GM21528 (cell line): ENCODE results near the gene C1GALT1C1L.
"Not testable (repeated sequence)": the region's sequence is repeated elsewhere in the genome, so short reads cannot be mapped to it uniquely, and the experiment has no call there.

Experiments used
- ATAC-seq: cut with Tn5 transposase; IDR thresholded peaks from one replicate; pipeline ENCODE4 v1.9.1; 2021; ENCODE audit warnings: mild to moderate bottlenecking, moderate library complexity; ENCODE audit not compliant: unreplicated experiment, low FRiP score

Gene C1GALT1C1L

GRCh38 chr2:43676322-43677050 lies at the start of gene C1GALT1C1L:
C1GALT1C1L (minus strand) TSS chr2:43676429; CDS start chr2:43676322, 107 bp downstream.
- no peak for ATAC-seq

GRCh38 chr2:43725711-43726246 lies 49.5 kb upstream of the C1GALT1C1L start:
- ATAC-seq = no peak

GRCh38 chr2:43724728-43725526 lies 48.7 kb upstream of the C1GALT1C1L start:
- ATAC-seq = no peak

GRCh38 chr2:43718530-43719124 lies 42.4 kb upstream of the C1GALT1C1L start:
- ATAC-seq = no peak

- no peak for ATAC-seq
Measured at GRCh38 chr2:43717322-43717721, 41.1 kb upstream of the C1GALT1C1L start.

DNA sequence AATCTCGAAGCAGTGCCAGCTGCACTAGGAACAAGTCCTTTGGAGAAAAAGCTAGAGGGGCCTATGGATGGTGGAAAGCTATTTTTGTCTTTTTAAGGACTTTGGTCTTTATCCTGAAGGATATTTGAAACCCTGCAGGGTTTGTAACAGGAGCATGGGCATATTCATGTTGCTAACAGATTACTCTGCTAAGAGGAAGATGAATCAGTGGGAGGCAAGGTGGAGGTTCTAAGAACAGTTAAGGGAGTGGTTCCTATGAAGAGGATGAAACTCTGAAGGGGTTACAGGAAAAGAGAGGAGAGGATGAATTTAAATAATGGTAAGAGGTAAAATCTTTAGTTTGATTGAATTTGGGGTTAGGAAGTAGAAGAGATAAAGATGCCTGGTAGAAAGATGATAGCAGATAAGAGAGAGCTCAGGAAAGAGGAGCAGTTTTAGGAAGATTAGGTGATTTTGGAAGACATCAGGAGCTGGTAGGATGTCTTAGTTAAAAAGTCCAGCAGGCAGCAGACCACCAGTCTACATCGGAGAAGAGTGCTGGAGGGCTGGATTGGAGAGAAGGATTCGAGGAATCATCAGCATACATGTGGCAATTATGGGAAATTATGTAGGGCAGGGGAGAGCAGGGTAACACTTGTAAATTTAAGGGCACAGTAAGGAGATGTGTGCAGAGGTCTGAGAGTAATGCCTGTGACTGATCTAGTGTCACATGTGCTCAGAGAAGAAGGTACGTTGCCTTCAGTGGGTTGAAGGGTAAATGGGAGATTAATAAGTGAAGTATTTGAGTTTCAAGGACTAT lies 39.3 kb upstream of the C1GALT1C1L start:
- no peak for ATAC-seq

DNA sequence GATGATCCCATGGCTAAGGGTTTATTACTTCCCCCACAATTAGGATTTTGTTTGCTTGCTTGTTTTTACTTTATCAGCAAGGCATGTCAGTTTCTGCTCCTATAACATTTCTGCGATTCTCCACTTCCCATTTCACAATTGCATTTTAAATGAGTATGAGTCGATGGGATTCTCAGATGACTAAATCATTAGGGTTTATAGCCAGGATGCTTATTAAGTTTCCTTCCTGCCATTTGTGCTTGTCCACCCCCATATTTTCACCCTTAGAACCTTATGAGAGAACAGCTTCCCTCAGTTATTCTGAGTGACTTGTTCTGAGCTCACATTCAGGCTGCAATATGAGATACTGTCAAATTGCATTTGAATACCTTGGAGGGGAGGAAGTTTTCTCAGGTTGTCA lies 37.9 kb upstream of the C1GALT1C1L start:
- ATAC-seq = no peak

DNA sequence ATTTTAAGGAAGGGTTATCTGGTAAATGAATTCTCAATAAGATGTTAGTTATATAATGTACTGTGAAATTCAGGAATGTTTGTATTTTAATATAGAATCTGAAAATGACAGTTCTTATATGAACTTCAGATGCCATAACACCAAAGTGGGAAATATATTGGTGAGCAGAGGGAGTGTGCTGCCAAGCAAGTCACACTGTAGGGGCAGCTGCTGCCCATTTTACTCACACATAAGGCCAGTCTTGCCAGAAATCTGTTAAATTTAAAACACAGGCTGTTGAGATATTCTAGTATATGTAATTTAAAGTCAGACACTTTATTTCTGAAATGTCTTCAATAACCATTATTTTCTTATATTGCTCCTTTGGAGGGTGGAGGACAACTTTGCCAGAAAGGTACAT lies 34.6 kb upstream of the C1GALT1C1L start:
- ATAC-seq = no peak

GRCh38 chr2:43708891-43709290 lies 32.7 kb upstream of the C1GALT1C1L start:
- no peak for ATAC-seq

DNA sequence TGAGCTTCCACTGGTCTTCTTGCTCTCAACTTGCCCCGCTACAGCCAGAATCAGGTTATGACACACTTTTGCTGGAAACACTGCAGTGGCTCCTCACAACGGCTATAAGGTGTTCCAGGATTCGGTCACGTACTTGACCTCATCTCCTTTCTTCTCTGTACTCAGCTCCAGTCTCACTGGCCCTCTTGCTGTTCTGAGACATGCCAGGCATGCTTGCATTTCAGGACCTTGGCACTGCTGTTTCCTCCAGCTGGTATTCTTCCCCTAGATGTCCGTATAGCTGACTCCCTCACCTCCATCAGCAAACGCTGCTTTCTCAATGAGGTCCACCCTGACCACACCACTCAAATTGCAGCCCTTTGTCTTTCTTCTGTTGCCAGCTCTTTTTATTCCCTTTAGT lies 31.9 kb upstream of the C1GALT1C1L start:
- no peak for ATAC-seq

DNA sequence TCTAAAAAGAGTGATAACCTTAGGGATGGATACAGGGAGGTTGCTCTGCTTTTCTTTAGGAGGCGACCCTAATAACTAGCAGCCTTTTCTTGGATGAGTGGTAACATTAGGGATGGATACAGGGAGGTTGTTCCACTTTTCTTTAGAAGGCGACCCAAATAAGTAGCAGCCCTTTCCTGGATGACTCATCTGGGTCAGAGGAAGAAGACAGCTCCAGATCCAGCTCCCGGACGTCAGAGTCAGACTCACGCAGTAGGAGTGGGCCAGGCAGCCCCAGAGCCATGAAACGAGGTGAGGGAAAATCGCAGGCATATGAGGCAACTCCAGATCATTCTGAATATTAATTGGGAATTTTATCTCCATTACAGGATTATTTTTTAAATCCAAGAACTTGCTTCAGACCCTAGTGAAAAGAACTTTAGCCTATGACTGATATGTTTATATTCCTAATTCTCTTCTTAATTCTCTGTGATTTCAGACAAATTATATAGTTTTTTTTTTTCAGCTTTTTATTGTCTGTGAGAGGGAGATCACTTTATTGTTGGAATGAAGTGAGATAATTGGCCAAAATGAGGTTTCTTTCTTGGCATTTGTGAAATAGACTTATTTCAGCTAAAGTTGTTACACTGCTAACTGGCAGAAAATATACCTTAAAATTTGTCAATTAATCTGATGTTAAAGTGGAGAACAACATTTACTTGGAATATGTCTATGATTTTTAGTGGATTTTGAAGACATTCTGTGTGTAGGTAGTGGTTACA lies 31.2 kb upstream of the C1GALT1C1L start:
- no peak for ATAC-seq

DNA sequence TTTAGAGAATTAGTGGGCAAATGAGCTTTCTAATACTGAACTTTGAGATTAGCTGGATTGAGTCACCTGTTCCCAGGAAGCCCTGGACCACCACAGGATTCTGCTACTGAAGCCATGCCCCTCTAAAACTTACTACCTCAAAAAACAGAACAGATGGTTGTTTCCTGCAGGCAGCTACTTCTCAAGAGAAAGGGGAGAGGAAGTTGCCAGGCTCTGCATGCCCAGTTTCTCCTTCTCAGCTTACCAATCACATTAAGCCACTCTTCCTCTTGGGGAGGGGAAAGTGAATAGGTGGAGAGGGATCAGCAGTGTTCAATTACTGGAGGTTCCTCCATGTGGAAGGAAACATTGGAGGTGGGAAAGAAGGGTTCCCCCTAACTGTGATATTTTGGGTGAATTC lies 24.9 kb upstream of the C1GALT1C1L start:
- ATAC-seq = no peak

- no peak for ATAC-seq
Measured at GRCh38 chr2:43699761-43700160, 23.5 kb upstream of the C1GALT1C1L start.

DNA sequence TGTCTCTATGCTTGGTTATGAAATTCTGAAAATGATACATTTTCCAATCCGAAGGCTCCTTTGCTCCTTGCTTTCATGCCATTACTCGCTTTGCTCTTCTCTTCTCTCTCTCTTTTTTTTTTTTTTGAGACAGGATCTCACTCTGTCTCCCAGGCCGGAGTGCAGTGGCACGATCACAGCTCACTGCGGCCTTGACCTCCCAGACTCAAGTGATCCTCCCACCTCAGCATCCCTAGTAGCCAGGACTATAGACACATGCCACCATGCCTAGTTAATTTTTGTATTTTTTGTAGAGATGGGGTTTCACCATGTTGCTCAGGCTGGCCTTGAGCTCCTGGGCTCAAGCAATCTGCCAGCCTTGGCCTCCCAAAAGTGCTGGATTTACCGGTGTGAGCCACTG lies 21.9 kb upstream of the C1GALT1C1L start:
- ATAC-seq = not testable (repeated sequence)

GRCh38 chr2:43692428-43692994 lies 16.3 kb upstream of the C1GALT1C1L start:
- no peak for ATAC-seq

DNA sequence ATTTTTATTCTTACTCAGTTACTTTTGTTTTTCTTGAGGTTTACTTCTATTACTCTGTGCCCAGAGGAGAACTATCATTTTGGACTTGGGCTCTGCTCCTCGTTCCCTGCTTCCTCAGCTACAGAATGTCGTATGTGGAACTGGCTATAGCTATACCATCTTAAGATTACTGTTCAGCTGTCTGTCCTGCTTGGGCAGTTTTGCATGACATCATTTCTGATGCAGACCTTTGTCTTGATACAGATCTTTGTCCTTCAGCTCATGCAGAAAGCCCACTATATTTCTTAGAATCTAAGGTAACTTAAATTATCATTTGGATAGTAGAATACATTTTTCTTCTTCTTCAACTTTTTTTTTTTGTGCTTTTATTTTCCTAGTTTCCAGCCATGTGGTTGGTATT lies 13.8 kb upstream of the C1GALT1C1L start:
- ATAC-seq = no peak

- ATAC-seq = no peak
Measured at GRCh38 chr2:43685357-43685756, 9.1 kb upstream of the C1GALT1C1L start.

DNA sequence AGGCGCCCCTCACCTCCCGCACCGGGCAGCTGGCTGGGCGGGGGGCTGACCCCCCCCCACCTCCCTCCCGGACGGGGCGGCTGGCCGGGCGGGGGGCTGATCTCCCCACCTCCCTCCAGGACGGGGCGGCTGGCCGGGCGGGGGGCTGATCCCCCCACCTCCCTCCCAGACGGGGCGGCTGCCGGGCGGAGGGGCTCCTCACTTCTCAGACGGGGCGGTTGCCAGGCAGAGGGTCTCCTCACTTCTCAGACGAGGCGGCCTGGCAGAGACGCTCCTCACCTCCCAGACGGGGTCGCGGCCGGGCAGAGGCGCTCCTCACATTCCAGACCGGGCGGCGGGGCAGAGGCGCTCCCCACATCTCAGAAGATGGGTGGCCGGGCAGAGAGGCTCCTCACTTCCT lies 1.6 kb upstream of the C1GALT1C1L start:
- not testable (repeated sequence) for ATAC-seq

- no peak for ATAC-seq
Measured at GRCh38 chr2:43675646-43676321, 445 bp downstream of the C1GALT1C1L start.
